Measurements from ENCODE around the gene CTBP2. TPM values are rescaled to one million over a fixed set of nuclear protein-coding genes. Genes with fewer than 3 reads are reported as not detected.

The CTBP2 gene
- total RNA-seq, 1 experiment from 2014 or later = 78.7 TPM

DNA sequence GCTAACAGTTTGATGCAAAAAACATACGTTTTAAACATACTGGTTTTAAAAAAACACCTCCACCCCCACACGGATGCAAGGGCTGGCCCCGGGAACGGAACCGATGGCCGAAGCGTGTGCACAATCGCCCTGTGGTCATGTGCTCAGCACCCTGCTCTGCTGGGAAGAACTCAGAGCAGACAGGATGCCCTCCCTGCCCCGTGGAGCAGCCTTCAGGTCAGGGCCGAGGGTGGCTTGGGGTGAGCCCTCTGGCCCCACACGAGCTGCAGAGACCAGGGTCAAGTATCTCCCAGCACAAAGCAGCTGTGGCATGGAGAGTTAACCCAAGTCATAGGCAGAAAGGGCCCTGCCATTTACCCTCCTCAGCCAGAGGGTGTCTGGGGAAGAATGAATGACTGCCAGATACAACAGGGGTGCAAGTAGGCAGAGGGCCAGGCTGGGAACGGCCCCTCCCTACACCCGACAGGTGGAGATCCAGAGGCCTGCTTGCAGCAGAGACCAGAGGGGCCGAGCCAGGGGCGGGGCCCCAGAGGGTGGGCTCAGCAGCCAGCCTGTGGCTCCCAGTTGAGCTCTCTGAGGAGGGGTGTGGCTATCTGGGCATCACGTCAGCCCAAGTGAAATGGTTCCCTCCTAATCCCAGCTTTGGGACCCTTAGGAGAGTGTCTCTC, 161.6 kb downstream of the CTBP2 start:
- H3K9me3 Mint-ChIP-seq (ENCODE audit: low read depth, unreplicated experiment) = no peaks in the 10 kb centered on the region
- H3K4me3 Mint-ChIP-seq (ENCODE audit: low read depth, unreplicated experiment) = no peak overlapping the region
- H3K27me3 Mint-ChIP-seq (ENCODE audit: unreplicated experiment) = no peaks in the 10 kb centered on the region
- CTCF ChIA-PET = no interaction called here
- no peak for DNase-seq
- peaks cover 39% of the 10 kb centered on the region for H3K36me3 Mint-ChIP-seq (ENCODE audit: insufficient read depth, unreplicated experiment)
- no peak overlapping the region for H3K27ac Mint-ChIP-seq (ENCODE audit: unreplicated experiment)
- TF ChIP-seq, protein P1, sequence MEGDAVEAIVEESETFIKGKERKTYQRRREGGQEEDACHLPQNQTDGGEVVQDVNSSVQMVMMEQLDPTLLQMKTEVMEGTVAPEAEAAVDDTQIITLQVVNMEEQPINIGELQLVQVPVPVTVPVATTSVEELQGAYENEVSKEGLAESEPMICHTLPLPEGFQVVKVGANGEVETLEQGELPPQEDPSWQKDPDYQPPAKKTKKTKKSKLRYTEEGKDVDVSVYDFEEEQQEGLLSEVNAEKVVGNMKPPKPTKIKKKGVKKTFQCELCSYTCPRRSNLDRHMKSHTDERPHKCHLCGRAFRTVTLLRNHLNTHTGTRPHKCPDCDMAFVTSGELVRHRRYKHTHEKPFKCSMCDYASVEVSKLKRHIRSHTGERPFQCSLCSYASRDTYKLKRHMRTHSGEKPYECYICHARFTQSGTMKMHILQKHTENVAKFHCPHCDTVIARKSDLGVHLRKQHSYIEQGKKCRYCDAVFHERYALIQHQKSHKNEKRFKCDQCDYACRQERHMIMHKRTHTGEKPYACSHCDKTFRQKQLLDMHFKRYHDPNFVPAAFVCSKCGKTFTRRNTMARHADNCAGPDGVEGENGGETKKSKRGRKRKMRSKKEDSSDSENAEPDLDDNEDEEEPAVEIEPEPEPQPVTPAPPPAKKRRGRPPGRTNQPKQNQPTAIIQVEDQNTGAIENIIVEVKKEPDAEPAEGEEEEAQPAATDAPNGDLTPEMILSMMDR (IDR thresholded peaks at IDR 0.05; ENCODE audit: unreplicated experiment) = no peak
- intact Hi-C loops (cut with micrococcal nuclease; ENCODE audit: unreplicated experiment) = no loop called here
- no peaks in the 10 kb centered on the region for H3K4me1 Mint-ChIP-seq (ENCODE audit: low read depth, unreplicated experiment)
- BruUV-seq (replicated peaks) = no TSS peak

DNA sequence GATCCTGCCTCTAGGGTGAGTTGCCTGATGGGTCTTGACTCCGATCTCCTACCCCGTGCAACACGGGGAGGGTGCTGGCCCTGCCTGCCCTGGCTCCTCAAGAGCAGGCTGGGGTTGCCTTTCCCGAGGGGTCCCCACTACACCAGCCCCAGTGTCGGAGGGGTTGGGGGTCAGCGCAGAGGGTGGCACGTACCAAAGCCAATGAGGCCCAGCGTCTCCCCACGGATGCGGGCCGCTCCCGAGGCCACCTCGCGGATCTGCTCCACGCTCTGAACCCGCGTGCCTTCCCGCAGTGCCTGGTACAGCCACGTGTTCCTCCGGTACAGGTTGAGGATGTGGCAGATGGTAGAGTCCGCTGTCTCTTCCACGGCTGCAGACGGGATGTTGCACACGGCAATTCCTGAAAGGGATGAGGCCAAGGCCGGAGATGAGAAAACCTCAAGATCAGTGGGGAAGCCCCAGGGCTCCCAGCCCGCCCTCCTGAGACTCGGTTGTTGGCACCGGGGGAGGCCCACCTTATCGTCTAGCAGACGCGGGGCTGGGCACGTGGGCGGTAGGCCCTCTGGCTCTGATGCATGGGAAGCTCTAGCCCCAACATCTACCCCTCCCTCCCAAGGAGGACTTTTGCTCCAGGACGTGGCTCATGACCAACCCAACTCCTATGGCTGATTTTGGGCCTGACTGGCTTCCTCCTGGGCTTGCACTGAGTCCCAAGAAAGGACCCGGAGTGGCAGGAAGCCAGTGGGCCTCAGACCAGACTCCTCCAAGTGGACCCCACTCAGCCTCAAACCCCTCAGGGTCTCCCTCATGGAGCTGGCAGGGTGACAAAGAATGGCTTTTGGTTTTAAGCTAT, 162.4 kb downstream of the CTBP2 start:
- H3K27me3 Mint-ChIP-seq (ENCODE audit: unreplicated experiment) = no peaks in the 10 kb centered on the region
- peaks cover 46% of the 10 kb centered on the region for H3K36me3 Mint-ChIP-seq (ENCODE audit: insufficient read depth, unreplicated experiment)
- CTCF ChIA-PET = no interaction called here
- H3K27ac Mint-ChIP-seq (ENCODE audit: unreplicated experiment) = no peak overlapping the region
- no peak overlapping the region for H3K4me3 Mint-ChIP-seq (ENCODE audit: low read depth, unreplicated experiment)
- TF ChIP-seq, protein P1 (IDR thresholded peaks at IDR 0.05; ENCODE audit: unreplicated experiment) = no peak
- no peaks in the 10 kb centered on the region for H3K9me3 Mint-ChIP-seq (ENCODE audit: low read depth, unreplicated experiment)
- no peaks in the 10 kb centered on the region for H3K4me1 Mint-ChIP-seq (ENCODE audit: low read depth, unreplicated experiment)
- intact Hi-C loops (cut with micrococcal nuclease; ENCODE audit: unreplicated experiment) = no loop called here
- no TSS peak for BruUV-seq (replicated peaks)
- DNase-seq = no peak

DNA sequence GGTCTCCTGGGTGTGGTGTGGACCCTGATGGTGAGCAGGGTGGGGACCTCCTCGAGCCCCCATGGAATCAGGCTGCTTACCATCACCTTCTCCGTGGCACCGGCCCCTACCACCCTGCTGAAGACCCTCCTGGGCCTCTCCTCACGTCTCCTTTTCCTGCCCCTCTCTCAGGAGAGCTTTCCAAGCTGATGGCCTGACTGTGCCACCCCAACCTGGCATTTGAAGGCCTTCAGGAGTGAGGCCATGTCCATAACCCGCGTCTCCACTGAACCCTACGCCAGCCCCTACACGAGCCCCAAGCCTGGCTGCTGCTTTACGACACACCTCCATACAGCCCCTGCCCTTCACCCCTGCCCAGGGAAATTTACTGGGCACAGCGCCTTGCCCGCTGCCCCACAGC, 163.1 kb downstream of the CTBP2 start:
- peaks cover 53% of the 10 kb centered on the region for H3K36me3 Mint-ChIP-seq (ENCODE audit: insufficient read depth, unreplicated experiment)
- no peak overlapping the region for H3K4me3 Mint-ChIP-seq (ENCODE audit: low read depth, unreplicated experiment)
- BruUV-seq (replicated peaks) = no TSS peak
- no peaks in the 10 kb centered on the region for H3K9me3 Mint-ChIP-seq (ENCODE audit: low read depth, unreplicated experiment)
- H3K27me3 Mint-ChIP-seq (ENCODE audit: unreplicated experiment) = no peaks in the 10 kb centered on the region
- no peak for DNase-seq
- TF ChIP-seq, protein P1 (IDR thresholded peaks at IDR 0.05; ENCODE audit: unreplicated experiment) = no peak
- CTCF ChIA-PET = no interaction called here
- H3K27ac Mint-ChIP-seq (ENCODE audit: unreplicated experiment) = no peak overlapping the region
- intact Hi-C loops (cut with micrococcal nuclease; ENCODE audit: unreplicated experiment) = no loop called here
- no peaks in the 10 kb centered on the region for H3K4me1 Mint-ChIP-seq (ENCODE audit: low read depth, unreplicated experiment)

DNA sequence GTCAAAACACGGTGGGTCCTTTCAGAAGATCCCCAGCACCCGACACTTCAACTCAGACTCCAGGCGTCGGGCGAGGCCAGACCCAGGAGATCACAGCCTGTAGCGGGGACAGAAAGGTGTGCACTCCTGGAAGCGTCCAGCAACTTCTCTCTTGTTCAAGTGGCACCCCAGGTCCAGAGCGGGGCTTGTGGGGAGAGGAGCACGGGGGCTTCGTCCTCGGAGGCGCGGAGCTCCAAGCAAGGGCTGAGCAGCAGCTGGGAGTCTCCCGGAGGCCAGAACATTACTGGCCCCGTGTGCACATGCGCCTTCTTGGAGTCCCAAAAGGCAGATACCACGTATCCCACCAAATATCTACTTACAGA, 163.5 kb downstream of the CTBP2 start:
- Mint-ChIP-seq H3K36me3 (ENCODE audit: insufficient read depth, unreplicated experiment) (peaks cover 57% of the 10 kb centered on the region), H3K4me3 (ENCODE audit: low read depth, unreplicated experiment) (no peak overlapping the region), H3K9me3 (ENCODE audit: low read depth, unreplicated experiment) (no peaks in the 10 kb centered on the region), H3K4me1 (ENCODE audit: low read depth, unreplicated experiment) (no peaks in the 10 kb centered on the region), H3K27ac (ENCODE audit: unreplicated experiment) (no peak overlapping the region), H3K27me3 (ENCODE audit: unreplicated experiment) (no peaks in the 10 kb centered on the region)
- intact Hi-C loops (cut with micrococcal nuclease; ENCODE audit: unreplicated experiment) = no loop called here
- CTCF ChIA-PET = no interaction called here
- BruUV-seq (replicated peaks) = no TSS peak
- TF ChIP-seq, protein P1 (IDR thresholded peaks at IDR 0.05; ENCODE audit: unreplicated experiment) = no peak
- DNase-seq = no peak

All from Calu3 (cell line).